Mucosa of descending colon (tissue), 3 donors: ENCODE results near the gene MTSS2. TPM values are rescaled to one million over a fixed set of nuclear protein-coding genes. Genes with fewer than 3 reads are reported as not detected.
A peak's percentile ranks its signal among the peaks of the same experiment; 100 is the strongest.

Experiments
- ATAC-seq: fragments of 200-7000 bp; cut with Tn5 transposase; one replicate; pipeline ENCODE4 v1.9.1; 2020; ENCODE audit warnings: mild to moderate bottlenecking, moderate library complexity
- DNase-seq, 3 donors: peaks; one replicate each; pipeline ENCODE4 v3.0.0-alpha.2; 2020
- H3K36me3 ChIP-seq: fragments of 200-600 bp; one replicate; pipeline ENCODE4 v1.8.0; 2021; ENCODE audit warnings: low read depth, mild to moderate bottlenecking
- H3K4me1 ChIP-seq: fragments of 200-600 bp; one replicate; pipeline ENCODE4 v1.8.0; 2021; ENCODE audit warnings: low read depth, mild to moderate bottlenecking
- H3K4me3 ChIP-seq: fragments of 200-600 bp; one replicate; pipeline ENCODE4 v1.8.0; 2021; ENCODE audit warnings: mild to moderate bottlenecking
- H3K9me3 ChIP-seq: fragments of 200-600 bp; one replicate; pipeline ENCODE4 v1.8.0; 2021; ENCODE audit warnings: mild to moderate bottlenecking
- CTCF ChIP-seq: fragments of 200-600 bp; IDR thresholded peaks from one replicate; pipeline ENCODE4 v1.8.0; 2022; ENCODE audit warnings: antibody characterized with exemption, mild to moderate bottlenecking
- intact Hi-C, 2 donors: fragments of 100-400 bp; cut with DNase I in 1 of 2; cut with micrococcal nuclease in 1 of 2; formaldehyde crosslinking; loops; one replicate each; pipeline versions ENCODE4 v1.11.0 to v1.11.1; 2022; cut with DNase I, micrococcal nuclease
- total RNA-seq, 3 donors: library from RNA; stranded (reverse); fragmentation: NEBNext Ultra II Directional in 2 of 3; extraction: Animal tissue kit (Norgen Biotek cat#: 25700) in 2 of 3; gene quantifications; one replicate each; pipeline versions ENCODE4 v1.2.1 to v1.2.4, GENCODE V29; 2021 to 2023
- donor health status: DM: no; HTN: no; CAD: no; lungs with moderate emphysema.
- donor health status: DM: no; HTN: no; CAD: no.
- donor health status: DM: no; HTN: yes; CAD: no.

Gene MTSS2
- total RNA-seq, 3 donors from 2014 or later, result 11.8 to 151 (median 28.2) TPM

- ATAC-seq, result peak; percentile 54
- Histone ChIP-seq H3K9me3 (no peaks in the 10 kb centered on the region), H3K4me1 (no peaks in the 10 kb centered on the region), H3K36me3 (no peaks in the 10 kb centered on the region), H3K4me3 (no peak overlapping the region)
- TF ChIP-seq CTCF, result no peak
- DNase-seq, result no peak
- intact Hi-C loops, result no loop called here
These were observed 46.8 kb downstream of the MTSS2 start for GRCh38 chr16:70638814-70639792.

Other genes with a start within 250 kb of the MTSS2 start
- gene ST3GAL2, start 247.0 kb downstream of the MTSS2 start, total RNA-seq, result 10 to 100 TPM in 1 of 3 donors, 1 to 10 TPM in 2; 4.2 to 22.4 (median 9.5) TPM
- 10 to 100 TPM; 30.1 to 47.4 (median 33.0) TPM for gene FCSK, start 231.5 kb downstream of the MTSS2 start, total RNA-seq
- gene COG4, start 162.5 kb downstream of the MTSS2 start, total RNA-seq, result 10 to 100 TPM; 58.3 to 66.2 (median 60.5) TPM
- gene SF3B3, start 162.2 kb downstream of the MTSS2 start, total RNA-seq, result 100 to 1,000 TPM; 158 to 179 (median 173) TPM
- 1 to 10 TPM; 1.2 to 2.2 (median 1.8) TPM for gene IL34, start 39.5 kb downstream of the MTSS2 start, total RNA-seq
- 10 to 100 TPM; 32.3 to 35.1 (median 32.8) TPM for gene VAC14, start 115.1 kb upstream of the MTSS2 start, total RNA-seq